ENCODE measurements around the gene DUSP1. TPM values are rescaled to one million over a fixed set of nuclear protein-coding genes. Genes with fewer than 3 reads are reported as not detected.
A peak's percentile ranks its signal among the peaks of the same experiment; 100 is the strongest.

DUSP1 gene
- total and polyA plus RNA-seq, 2 experiments from 2014 or later: 547 to 583 TPM

GRCh38 chr5:172792701-172793570, 21.9 kb upstream of the DUSP1 start:
- Histone ChIP-seq H3K4me1 (ENCODE audit: insufficient read depth) (peaks cover 29% of the 10 kb centered on the region), H3K4me3 (no peak overlapping the region), H2AFZ (no peak overlapping the region), H3K27me3 (no peaks in the 10 kb centered on the region), H3K27ac (peak overlapping the region; percentile 81), H3K4me2 (no peak overlapping the region), H3K9me3 (ENCODE audit: low read depth) (no peaks in the 10 kb centered on the region), H4K20me1 (ENCODE audit: insufficient read depth, poor library complexity, severe bottlenecking) (no peaks in the 10 kb centered on the region), H3K36me3 (replicated peaks; ENCODE audit: insufficient read depth, low read depth) (no peaks in the 10 kb centered on the region), H3K9me2 (replicated peaks; ENCODE audit: insufficient read depth) (no peaks in the 10 kb centered on the region), H3K79me2 (no peaks in the 10 kb centered on the region)
- WGBS (ENCODE audit: low lambda C conversion rate, missing lambda C conversion rate): 84% methylated on average over 13 of the region's 13 CpGs
- TF ChIP-seq CTCF (IDR thresholded peaks at IDR 0.05; ENCODE audit: poor library complexity): no peak
- TF ChIP-seq EZH2phosphoT487 (IDR thresholded peaks at IDR 0.05; ENCODE audit: low read depth, severe bottlenecking, unreplicated experiment): no peak
- no peak for TF ChIP-seq EZH2 (IDR thresholded peaks at IDR 0.05; ENCODE audit: borderline replicate concordance)
- no peak for DNase-seq (ENCODE audit: low spot score)

- H3K9me2 ChIP-seq (replicated peaks; ENCODE audit: insufficient read depth): no peaks in the 10 kb centered on the region
- H4K20me1 ChIP-seq (ENCODE audit: insufficient read depth, poor library complexity, severe bottlenecking): no peaks in the 10 kb centered on the region
- no peaks in the 10 kb centered on the region for H3K27me3 ChIP-seq
- DNase-seq (ENCODE audit: low spot score): no peak
- no peak overlapping the region for H3K4me3 ChIP-seq
- H3K36me3 ChIP-seq (replicated peaks; ENCODE audit: insufficient read depth, low read depth): no peaks in the 10 kb centered on the region
- TF ChIP-seq CTCF (IDR thresholded peaks at IDR 0.05; ENCODE audit: poor library complexity) (no peak), EZH2phosphoT487 (IDR thresholded peaks at IDR 0.05; ENCODE audit: low read depth, severe bottlenecking, unreplicated experiment) (no peak), EZH2 (IDR thresholded peaks at IDR 0.05; ENCODE audit: borderline replicate concordance) (no peak)
- H3K27ac ChIP-seq: no peak overlapping the region
- 93% methylated on average over 10 of the region's 10 CpGs for WGBS (ENCODE audit: low lambda C conversion rate, missing lambda C conversion rate)
- no peak overlapping the region for H2AFZ ChIP-seq
- H3K4me2 ChIP-seq: no peak overlapping the region
- H3K79me2 ChIP-seq: no peaks in the 10 kb centered on the region
- no peaks in the 10 kb centered on the region for H3K9me3 ChIP-seq (ENCODE audit: low read depth)
- peaks cover 34% of the 10 kb centered on the region for H3K4me1 ChIP-seq (ENCODE audit: insufficient read depth)
Measured at GRCh38 chr5:172791726-172792445, 20.9 kb upstream of the DUSP1 start.

- Histone ChIP-seq H3K36me3 (replicated peaks; ENCODE audit: insufficient read depth, low read depth) (no peaks in the 10 kb centered on the region), H4K20me1 (ENCODE audit: insufficient read depth, poor library complexity, severe bottlenecking) (no peaks in the 10 kb centered on the region), H3K9me2 (replicated peaks; ENCODE audit: insufficient read depth) (no peaks in the 10 kb centered on the region), H3K27ac (no peak overlapping the region), H3K4me1 (ENCODE audit: insufficient read depth) (peaks cover 34% of the 10 kb centered on the region), H2AFZ (no peak overlapping the region), H3K4me3 (no peak overlapping the region), H3K9me3 (ENCODE audit: low read depth) (no peaks in the 10 kb centered on the region), H3K79me2 (no peaks in the 10 kb centered on the region), H3K27me3 (no peaks in the 10 kb centered on the region), H3K4me2 (no peak overlapping the region)
- no peak for TF ChIP-seq CTCF (IDR thresholded peaks at IDR 0.05; ENCODE audit: poor library complexity)
- no peak for TF ChIP-seq EZH2 (IDR thresholded peaks at IDR 0.05; ENCODE audit: borderline replicate concordance)
- no peak for TF ChIP-seq EZH2phosphoT487 (IDR thresholded peaks at IDR 0.05; ENCODE audit: low read depth, severe bottlenecking, unreplicated experiment)
- 92% methylated on average over 6 of the region's 6 CpGs for WGBS (ENCODE audit: low lambda C conversion rate, missing lambda C conversion rate)
- DNase-seq (ENCODE audit: low spot score): no peak
Measured at GRCh38 chr5:172791286-172791685, 20.3 kb upstream of the DUSP1 start.

All from hepatocyte (in vitro differentiated cells).